ENCODE data around the gene FHOD3. TPM values are rescaled to one million over a fixed set of nuclear protein-coding genes. Genes with fewer than 3 reads are reported as not detected.

The FHOD3 gene
- total RNA-seq, 1 experiment from 2014 or later = 5.0 TPM

- POLR2A ChIA-PET = no interaction called here
- no peak for TF ChIP-seq CTCF (IDR thresholded peaks at IDR 0.05; ENCODE audit: unreplicated experiment)
- no TSS peak for BruUV-seq (replicated peaks)
- no peak for DNase-seq (ENCODE audit: unreplicated experiment)
- Mint-ChIP-seq H3K27me3 (ENCODE audit: insufficient read depth, unreplicated experiment) (no peaks in the 10 kb centered on the region), H3K27ac (ENCODE audit: low read depth, unreplicated experiment) (no peak overlapping the region), H3K36me3 (ENCODE audit: insufficient read depth, unreplicated experiment) (no peaks in the 10 kb centered on the region), H3K4me3 (ENCODE audit: unreplicated experiment) (no peak overlapping the region), H3K9me3 (ENCODE audit: unreplicated experiment) (no peaks in the 10 kb centered on the region), H3K4me1 (ENCODE audit: insufficient read depth, unreplicated experiment) (peaks cover 5% of the 10 kb centered on the region)
- intact Hi-C loops (cut with micrococcal nuclease) = no loop called here
- CTCF ChIA-PET = interaction anchor here (0.6 to 0.8 kb wide), 2 partner anchors 47 to 67 kb away, joined by 3 to 4 read pairs; no protein-coding TSS in a partner anchor
These were observed 239.8 kb downstream of the FHOD3 start for GRCh38 chr18:36537289-36537688.

- Mint-ChIP-seq H3K9me3 (ENCODE audit: unreplicated experiment) (no peaks in the 10 kb centered on the region), H3K27ac (ENCODE audit: low read depth, unreplicated experiment) (no peak overlapping the region), H3K4me3 (ENCODE audit: unreplicated experiment) (no peak overlapping the region), H3K4me1 (ENCODE audit: insufficient read depth, unreplicated experiment) (peaks cover 7% of the 10 kb centered on the region), H3K36me3 (ENCODE audit: insufficient read depth, unreplicated experiment) (no peaks in the 10 kb centered on the region), H3K27me3 (ENCODE audit: insufficient read depth, unreplicated experiment) (no peaks in the 10 kb centered on the region)
- no peak for TF ChIP-seq CTCF (IDR thresholded peaks at IDR 0.05; ENCODE audit: unreplicated experiment)
- intact Hi-C loops (cut with micrococcal nuclease) = no loop called here
- no TSS peak for BruUV-seq (replicated peaks)
- POLR2A ChIA-PET = no interaction called here
- CTCF ChIA-PET = no interaction called here
- peak; percentile 36 for DNase-seq (ENCODE audit: unreplicated experiment)
These were observed 242.2 kb downstream of the FHOD3 start for GRCh38 chr18:36539674-36540231.

GRCh38 chr18:36543030-36543429 lies 245.5 kb downstream of the FHOD3 start:
- intact Hi-C loops (cut with micrococcal nuclease) = no loop called here
- peaks cover 7% of the 10 kb centered on the region for H3K4me1 Mint-ChIP-seq (ENCODE audit: insufficient read depth, unreplicated experiment)
- no peak overlapping the region for H3K4me3 Mint-ChIP-seq (ENCODE audit: unreplicated experiment)
- DNase-seq (ENCODE audit: unreplicated experiment) = no peak
- TF ChIP-seq CTCF (IDR thresholded peaks at IDR 0.05; ENCODE audit: unreplicated experiment) = no peak
- BruUV-seq (replicated peaks) = no TSS peak
- H3K36me3 Mint-ChIP-seq (ENCODE audit: insufficient read depth, unreplicated experiment) = no peaks in the 10 kb centered on the region
- no peaks in the 10 kb centered on the region for H3K9me3 Mint-ChIP-seq (ENCODE audit: unreplicated experiment)
- H3K27me3 Mint-ChIP-seq (ENCODE audit: insufficient read depth, unreplicated experiment) = no peaks in the 10 kb centered on the region
- CTCF ChIA-PET = interaction anchor here (0.7 to 0.9 kb wide), 2 partner anchors 24 to 188 kb away, joined by 3 read pairs; no protein-coding TSS in a partner anchor
- POLR2A ChIA-PET = interaction anchor here (0.7 kb wide), 1 partner anchor 74 kb away, joined by 3 read pairs; no protein-coding TSS in a partner anchor
- H3K27ac Mint-ChIP-seq (ENCODE audit: low read depth, unreplicated experiment) = no peak overlapping the region

GRCh38 chr18:36543991-36544725 lies 246.6 kb downstream of the FHOD3 start:
- H3K4me1 Mint-ChIP-seq (ENCODE audit: insufficient read depth, unreplicated experiment) = peaks cover 7% of the 10 kb centered on the region
- CTCF ChIA-PET = interaction anchor here (0.5 to 1.0 kb wide), 3 partner anchors 17 to 1998 kb away, joined by 3 read pairs; no protein-coding TSS in a partner anchor
- H3K27me3 Mint-ChIP-seq (ENCODE audit: insufficient read depth, unreplicated experiment) = no peaks in the 10 kb centered on the region
- H3K9me3 Mint-ChIP-seq (ENCODE audit: unreplicated experiment) = no peaks in the 10 kb centered on the region
- H3K36me3 Mint-ChIP-seq (ENCODE audit: insufficient read depth, unreplicated experiment) = no peaks in the 10 kb centered on the region
- BruUV-seq (replicated peaks) = no TSS peak
- intact Hi-C loops (cut with micrococcal nuclease) = no loop called here
- POLR2A ChIA-PET = interaction anchor here (0.7 kb wide), 1 partner anchor 75 kb away, joined by 3 read pairs; no protein-coding TSS in a partner anchor
- DNase-seq (ENCODE audit: unreplicated experiment) = peak; percentile 21
- H3K4me3 Mint-ChIP-seq (ENCODE audit: unreplicated experiment) = no peak overlapping the region
- H3K27ac Mint-ChIP-seq (ENCODE audit: low read depth, unreplicated experiment) = peak overlapping the region; percentile 81
- no peak for TF ChIP-seq CTCF (IDR thresholded peaks at IDR 0.05; ENCODE audit: unreplicated experiment)
